HEK293T (cell line): ENCODE data around the gene FADS1.

ENCODE experiments used
- BHLHE40 ChIP-seq: fragments of 450-650 bp; IDR thresholded peaks from 2 replicates; pipeline ENCODE4 v1.6.1; 2016; ENCODE audit warnings: mild to moderate bottlenecking, moderate library complexity, borderline replicate concordance
- ELF4 ChIP-seq: fragments of 450-650 bp; IDR thresholded peaks from 2 replicates; pipeline ENCODE4 v1.6.1; 2017; ENCODE audit warnings: antibody characterized with exemption
- FOXK2 ChIP-seq: fragments of 450-650 bp; IDR thresholded peaks from 2 replicates; pipeline ENCODE4 v1.6.1; 2016; ENCODE audit warnings: mild to moderate bottlenecking
- FOXM1 ChIP-seq: fragments of 450-650 bp; IDR thresholded peaks from 2 replicates; pipeline ENCODE4 v1.6.1; 2017; ENCODE audit warnings: mild to moderate bottlenecking, borderline replicate concordance
- SP1 ChIP-seq: fragments of 450-650 bp; IDR thresholded peaks from 2 replicates; pipeline ENCODE4 v1.6.1; 2017
- SUZ12 ChIP-seq: fragments of 450-650 bp; IDR thresholded peaks from 2 replicates; pipeline ENCODE4 v1.6.1; 2016; ENCODE audit warnings: mild to moderate bottlenecking
- TARDBP ChIP-seq: fragments of 450-650 bp; IDR thresholded peaks from 2 replicates; pipeline ENCODE4 v1.6.1; 2016
- ZNF384 ChIP-seq: fragments of 450-650 bp; IDR thresholded peaks from 2 replicates; pipeline ENCODE4 v1.6.1; 2016

DNA sequence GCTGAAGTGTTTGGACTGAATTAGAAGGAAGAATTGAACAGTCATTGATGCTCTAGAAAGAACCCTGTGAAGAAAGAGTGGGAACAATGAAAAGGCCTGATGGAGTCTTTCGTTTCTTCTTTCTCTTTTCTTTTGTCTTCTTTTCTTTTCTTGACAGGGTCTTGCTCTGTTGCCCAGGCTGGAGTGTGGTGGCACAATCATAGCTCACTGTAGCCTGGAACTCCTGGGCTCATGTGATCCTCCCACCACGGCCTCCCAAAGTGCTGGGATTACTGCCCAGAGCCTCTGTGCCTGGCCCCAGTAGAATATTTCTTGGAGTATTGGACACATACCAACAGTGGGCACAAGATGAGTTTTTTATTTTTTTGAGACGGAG, 23.0 kb downstream of the FADS1 start:
- TF ChIP-seq ZNF384 (no peak), TARDBP (no peak), ELF4 (no peak), FOXM1 (no peak), SP1 (no peak), BHLHE40 (no peak), FOXK2 (no peak), SUZ12 (no peak)
